ENCODE data around the gene ANXA3. TPM values are rescaled to one million over a fixed set of nuclear protein-coding genes. Genes with fewer than 3 reads are reported as not detected.
"Not testable (repeated sequence)": the region's sequence is repeated elsewhere in the genome, so short reads cannot be mapped to it uniquely, and the experiment has no call there.

The ANXA3 gene
- total RNA-seq, 6 donors from 2014 or later: 113 to 484 (median 269) TPM

DNA sequence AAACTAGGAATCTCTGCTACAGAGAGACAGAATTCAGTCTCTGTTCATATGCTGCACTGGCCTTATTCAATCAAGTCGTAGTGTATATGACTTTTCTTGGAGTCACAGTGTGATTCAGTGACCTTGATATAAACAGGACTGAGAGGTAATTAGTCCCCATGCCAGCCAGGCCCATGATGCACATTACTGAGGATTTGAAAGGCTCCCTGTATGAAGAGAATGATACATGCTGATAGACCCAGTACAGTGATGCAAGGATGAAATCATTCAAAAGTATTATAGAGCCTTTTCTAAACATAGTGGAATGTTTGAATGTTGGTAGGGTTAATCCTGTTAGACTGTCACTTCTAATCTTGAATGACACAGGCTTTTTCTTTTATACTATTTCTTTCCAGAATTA is 34.1 kb downstream of the ANXA3 start:
- Histone ChIP-seq H3K27ac (no peak overlapping the region), H3K27me3 (no peaks in the 10 kb centered on the region), H3K9me3 (no peaks in the 10 kb centered on the region), H3K36me3 (peaks cover 5 to 66% (median 15%) of the 10 kb centered on the region in 4 donors), H3K4me1 (peaks cover 0 to 4% (median 0%) of the 10 kb centered on the region in 4 donors), H3K4me3 (no peak overlapping the region)
- TF ChIP-seq POLR2A (IDR thresholded peaks at IDR 0.05): no peak
- TF ChIP-seq EP300 (IDR thresholded peaks at IDR 0.05): no peak
- no peak for TF ChIP-seq POLR2AphosphoS5 (IDR thresholded peaks at IDR 0.05)
- TF ChIP-seq, protein P1, sequence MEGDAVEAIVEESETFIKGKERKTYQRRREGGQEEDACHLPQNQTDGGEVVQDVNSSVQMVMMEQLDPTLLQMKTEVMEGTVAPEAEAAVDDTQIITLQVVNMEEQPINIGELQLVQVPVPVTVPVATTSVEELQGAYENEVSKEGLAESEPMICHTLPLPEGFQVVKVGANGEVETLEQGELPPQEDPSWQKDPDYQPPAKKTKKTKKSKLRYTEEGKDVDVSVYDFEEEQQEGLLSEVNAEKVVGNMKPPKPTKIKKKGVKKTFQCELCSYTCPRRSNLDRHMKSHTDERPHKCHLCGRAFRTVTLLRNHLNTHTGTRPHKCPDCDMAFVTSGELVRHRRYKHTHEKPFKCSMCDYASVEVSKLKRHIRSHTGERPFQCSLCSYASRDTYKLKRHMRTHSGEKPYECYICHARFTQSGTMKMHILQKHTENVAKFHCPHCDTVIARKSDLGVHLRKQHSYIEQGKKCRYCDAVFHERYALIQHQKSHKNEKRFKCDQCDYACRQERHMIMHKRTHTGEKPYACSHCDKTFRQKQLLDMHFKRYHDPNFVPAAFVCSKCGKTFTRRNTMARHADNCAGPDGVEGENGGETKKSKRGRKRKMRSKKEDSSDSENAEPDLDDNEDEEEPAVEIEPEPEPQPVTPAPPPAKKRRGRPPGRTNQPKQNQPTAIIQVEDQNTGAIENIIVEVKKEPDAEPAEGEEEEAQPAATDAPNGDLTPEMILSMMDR (IDR thresholded peaks at IDR 0.05): no peak
- DNase-seq (no peak), ATAC-seq (ENCODE audit: low FRiP score in 2 of 2) (no peak)
- WGBS, 2 donors: 0 to 32% methylated on average over 1 of the region's 1 CpG

DNA sequence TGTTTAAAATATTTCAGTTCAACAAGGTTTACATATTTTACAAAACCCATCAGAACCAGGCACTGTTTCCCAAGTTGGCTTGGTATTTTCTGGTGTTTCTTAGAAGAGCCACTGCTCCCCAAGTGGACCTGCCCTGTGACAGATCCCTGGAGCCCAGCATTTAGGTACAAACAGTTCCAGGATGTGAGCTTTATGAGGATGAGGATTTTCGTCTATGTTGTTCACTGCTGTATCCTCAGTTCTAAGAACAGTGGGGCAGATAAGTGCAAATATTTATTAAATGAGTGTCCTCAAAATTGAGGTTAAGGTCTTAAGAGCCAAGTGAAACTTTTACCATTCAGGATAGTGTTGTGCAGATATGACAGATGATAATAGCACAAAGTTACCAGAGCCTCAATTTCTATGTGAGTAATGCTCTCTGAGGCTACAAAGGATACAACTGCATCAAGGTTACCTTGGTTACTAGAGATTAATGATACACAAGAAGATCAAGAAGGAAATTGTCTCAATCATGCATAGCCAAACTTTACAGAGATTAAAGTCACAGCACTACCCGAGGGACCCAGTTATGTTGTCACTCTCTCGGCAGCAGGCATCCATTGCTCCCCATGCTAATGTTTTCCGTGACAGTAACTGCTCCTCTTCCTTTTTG is 37.5 kb downstream of the ANXA3 start:
- Histone ChIP-seq H3K27ac (peak overlapping the region in 3 of 4 donors; percentile 16 to 41 (median 34)), H3K36me3 (peaks cover 5 to 79% (median 17%) of the 10 kb centered on the region in 4 donors)
- 61 to 67% methylated on average over 3 to 4 of the region's 4 CpGs for WGBS, 2 donors

DNA sequence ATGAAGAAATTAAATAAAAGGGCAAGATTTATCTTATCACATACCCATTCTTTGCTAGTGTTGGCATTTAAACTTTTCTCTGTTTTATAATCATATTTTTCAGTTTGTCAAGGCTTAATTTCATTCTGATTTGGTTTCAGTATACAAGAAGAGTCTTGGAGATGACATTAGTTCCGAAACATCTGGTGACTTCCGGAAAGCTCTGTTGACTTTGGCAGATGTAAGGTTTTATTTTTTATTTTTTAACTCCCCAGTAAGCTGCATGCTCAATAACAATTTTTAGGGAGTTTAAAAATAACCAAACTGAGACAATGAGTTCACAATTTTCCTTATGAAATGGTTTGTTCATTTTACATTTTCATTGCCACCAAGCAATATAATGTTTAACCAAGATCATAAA is 39.8 kb downstream of the ANXA3 start:
- H3K9me3 ChIP-seq: no peaks in the 10 kb centered on the region
- DNase-seq (no peak), ATAC-seq (ENCODE audit: low FRiP score in 2 of 2) (no peak)
- peaks cover 2 to 62% (median 10%) of the 10 kb centered on the region in 4 donors for H3K36me3 ChIP-seq
- WGBS, 2 donors: 72 to 77% methylated on average over 2 of the region's 2 CpGs
- H3K4me3 ChIP-seq: no peak overlapping the region
- no peaks in the 10 kb centered on the region for H3K27me3 ChIP-seq
- no peaks in the 10 kb centered on the region for H3K4me1 ChIP-seq
- TF ChIP-seq POLR2AphosphoS5 (IDR thresholded peaks at IDR 0.05): no peak
- TF ChIP-seq, protein P1 (IDR thresholded peaks at IDR 0.05): no peak
- TF ChIP-seq EP300 (IDR thresholded peaks at IDR 0.05): no peak
- TF ChIP-seq POLR2A (IDR thresholded peaks at IDR 0.05): no peak
- H3K27ac ChIP-seq: no peak overlapping the region

More for the DNA sequence above, 37.5 kb downstream of the ANXA3 start:
- Histone ChIP-seq H3K27me3 (no peaks in the 10 kb centered on the region), H3K9me3 (no peaks in the 10 kb centered on the region), H3K4me3 (no peak overlapping the region), H3K4me1 (peaks cover 0 to 4% (median 0%) of the 10 kb centered on the region in 4 donors)
- no peak for DNase-seq
- TF ChIP-seq EP300 (IDR thresholded peaks at IDR 0.05): peak in 1 of 4 donors; percentile 71
- TF ChIP-seq POLR2A (IDR thresholded peaks at IDR 0.05): no peak
- no peak for ATAC-seq (ENCODE audit: low FRiP score in 2 of 2)

DNA sequence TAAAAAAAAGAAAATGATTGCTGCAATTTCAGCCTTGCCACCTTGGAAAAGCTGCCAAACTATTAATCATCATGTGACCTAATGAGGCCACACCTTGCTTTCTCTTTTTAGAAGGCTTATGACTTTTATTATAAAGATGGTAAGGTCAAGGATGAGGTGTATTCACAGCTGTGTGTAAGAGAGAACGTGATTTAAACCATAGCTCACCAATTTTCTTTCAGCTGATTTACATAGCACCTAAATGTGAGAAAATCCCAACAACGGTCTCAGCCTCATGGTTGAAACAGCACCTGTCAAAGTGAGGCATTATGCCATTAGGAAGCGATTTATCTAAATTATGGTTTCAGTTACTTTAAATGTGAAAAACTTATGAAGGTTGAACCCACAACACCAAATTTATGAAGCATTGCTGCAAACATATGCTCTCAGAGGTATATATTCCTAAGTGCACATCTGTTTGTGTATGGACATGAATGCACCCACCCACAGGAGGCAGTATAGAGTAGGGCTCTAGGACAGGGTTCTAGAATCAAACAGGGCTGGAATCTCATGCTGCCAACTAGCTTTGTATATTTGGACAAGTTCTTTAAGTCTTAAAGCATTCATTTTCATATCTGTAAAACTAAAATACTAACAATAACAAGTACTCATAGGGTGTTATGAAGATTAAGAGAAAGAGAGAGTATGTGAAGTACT is 40.7 kb downstream of the ANXA3 start:
- H3K4me1 ChIP-seq: no peaks in the 10 kb centered on the region
- TF ChIP-seq, protein P1 (IDR thresholded peaks at IDR 0.05): no peak
- no peaks in the 10 kb centered on the region for H3K27me3 ChIP-seq
- 87 to 93% methylated on average over 3 of the region's 3 CpGs for WGBS, 2 donors
- DNase-seq: no peak
- H3K27ac ChIP-seq: no peak overlapping the region
- H3K4me3 ChIP-seq: no peak overlapping the region
- H3K9me3 ChIP-seq: no peaks in the 10 kb centered on the region
- H3K36me3 ChIP-seq: peaks cover 0 to 60% (median 10%) of the 10 kb centered on the region in 4 donors
- ATAC-seq (ENCODE audit: low FRiP score in 2 of 2): no peak

DNA sequence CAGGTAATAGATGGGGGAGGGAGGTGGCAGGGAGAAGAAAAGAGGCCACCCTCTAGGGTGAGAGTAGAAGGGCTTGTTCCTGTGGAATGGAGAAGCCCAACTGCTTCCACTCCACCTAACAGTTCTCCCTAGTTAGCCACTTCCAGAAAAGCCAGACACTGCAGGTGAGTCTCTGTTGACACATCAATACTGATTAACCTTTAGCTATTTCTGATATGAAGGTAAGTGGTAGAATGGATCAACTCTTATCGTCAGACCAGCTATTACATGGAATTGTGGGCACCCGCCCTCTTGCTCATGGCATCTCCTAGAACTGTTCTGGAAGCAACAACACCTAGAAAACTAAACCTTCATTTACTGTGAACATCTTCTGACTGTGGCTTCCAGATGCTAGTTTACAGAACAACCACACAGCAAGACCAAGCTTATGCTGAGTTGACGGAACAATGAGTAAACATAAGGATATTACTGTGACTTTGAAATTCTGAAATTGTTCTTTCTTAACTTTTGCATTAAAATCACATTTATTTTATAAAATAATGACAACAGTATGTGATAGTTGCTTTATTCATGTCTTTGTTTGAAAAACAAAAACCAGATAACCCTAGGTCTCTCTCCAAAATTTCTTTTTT is 44.7 kb downstream of the ANXA3 start:
- TF ChIP-seq EP300 (IDR thresholded peaks at IDR 0.05): no peak
- no peak overlapping the region for H3K4me3 ChIP-seq
- peaks cover 0 to 4% (median 0%) of the 10 kb centered on the region in 4 donors for H3K4me1 ChIP-seq
- no peak for DNase-seq
- peaks cover 0 to 72% (median 8%) of the 10 kb centered on the region in 4 donors for H3K36me3 ChIP-seq
- ATAC-seq (ENCODE audit: low FRiP score in 2 of 2): no peak
- H3K27me3 ChIP-seq: no peaks in the 10 kb centered on the region
- no peaks in the 10 kb centered on the region for H3K9me3 ChIP-seq
- H3K27ac ChIP-seq: no peak overlapping the region
- 85 to 90% methylated on average over 3 of the region's 3 CpGs for WGBS, 2 donors

DNA sequence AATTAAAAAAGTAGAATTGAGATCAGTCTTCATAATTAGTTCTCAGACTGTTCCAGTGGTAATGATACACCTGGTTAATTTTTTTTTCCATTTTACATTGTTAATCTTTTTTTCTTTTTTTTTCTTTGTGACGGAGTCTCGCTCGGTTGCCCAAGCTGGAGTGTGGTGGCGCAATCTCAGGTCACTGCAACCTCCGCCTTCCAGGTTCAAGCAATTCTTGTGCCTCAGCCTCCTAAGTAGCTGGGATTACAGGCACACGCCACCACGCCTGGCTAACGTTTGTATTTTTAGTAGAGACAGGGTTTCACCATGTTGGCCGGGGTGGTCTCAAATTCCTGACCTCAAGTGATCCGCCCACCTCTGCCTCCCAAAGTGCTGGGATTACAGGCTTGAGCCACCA is 46.9 kb downstream of the ANXA3 start:
- H3K27ac ChIP-seq; DNase-seq; H3K9me3 ChIP-seq; H3K27me3 ChIP-seq; H3K4me1 ChIP-seq; ATAC-seq (ENCODE audit: low FRiP score in 2 of 2); H3K4me3 ChIP-seq: not testable (repeated sequence)
- H3K36me3 ChIP-seq: peaks cover 0 to 74% (median 9%) of the 10 kb centered on the region in 4 donors
- WGBS, 2 donors: 87 to 93% methylated on average over 10 of the region's 10 CpGs
